ENCODE results near the gene LONRF3. TPM values are rescaled to one million over a fixed set of nuclear protein-coding genes. Genes with fewer than 3 reads are reported as not detected.

LONRF3 gene
- total RNA-seq, 2 donors from 2014 or later = 2.5 to 3.8 TPM

DNA sequence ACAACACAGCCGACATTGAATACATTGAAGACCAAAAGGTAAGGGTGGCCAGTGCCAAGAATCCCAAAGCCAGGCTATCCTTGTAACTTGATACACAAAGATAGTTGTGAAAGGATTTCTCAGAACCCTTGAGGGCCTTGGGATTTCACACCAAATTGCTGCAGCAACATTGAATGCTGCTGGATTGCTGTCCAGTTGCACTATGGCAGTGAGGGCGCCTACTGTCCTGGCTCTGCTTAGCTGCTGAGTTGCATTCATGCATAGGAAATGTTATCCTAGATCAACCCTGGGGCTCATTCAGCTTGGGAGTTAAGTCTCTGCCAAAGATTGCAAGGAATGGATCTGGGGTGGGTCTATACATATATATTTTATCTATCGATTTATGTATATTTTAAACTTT lies 38.7 kb downstream of the LONRF3 start:
- H3K27me3 Mint-ChIP-seq (ENCODE audit: insufficient read depth) = no peaks in the 10 kb centered on the region
- H3K4me1 ChIP-seq (ENCODE audit: control insufficient read depth, insufficient read depth, low read length) = no peaks in the 10 kb centered on the region
- H3K27ac Mint-ChIP-seq = no peak overlapping the region
- H3K36me3 Mint-ChIP-seq (ENCODE audit: low read depth) = peaks cover 27% of the 10 kb centered on the region
- no peak overlapping the region for H3K9ac ChIP-seq (ENCODE audit: extremely low read depth, low read length, poor library complexity, severe bottlenecking)
- no peaks in the 10 kb centered on the region for H3K4me1 Mint-ChIP-seq
- no peak overlapping the region for H3K4me3 ChIP-seq (ENCODE audit: low read length)
- no peak for DNase-seq
- 95 to 100% methylated on average over 1 to 2 of the region's 3 CpGs for WGBS, 2 experiments (ENCODE audit: insufficient coverage in 1 of 2, insufficient read length in 1 of 2)
- H3K27ac ChIP-seq (ENCODE audit: low read depth, low read length) = no peak overlapping the region
- no peaks in the 10 kb centered on the region for H3K27me3 ChIP-seq (ENCODE audit: control insufficient read depth, insufficient read depth, low read length, poor library complexity, severe bottlenecking)
- H3K9me3 ChIP-seq (ENCODE audit: control insufficient read depth, low read length) = no peaks in the 10 kb centered on the region
- H3K9me3 Mint-ChIP-seq = peaks cover 70% of the 10 kb centered on the region
- H3K4me3 Mint-ChIP-seq = no peak overlapping the region
- TF ChIP-seq, protein P1, sequence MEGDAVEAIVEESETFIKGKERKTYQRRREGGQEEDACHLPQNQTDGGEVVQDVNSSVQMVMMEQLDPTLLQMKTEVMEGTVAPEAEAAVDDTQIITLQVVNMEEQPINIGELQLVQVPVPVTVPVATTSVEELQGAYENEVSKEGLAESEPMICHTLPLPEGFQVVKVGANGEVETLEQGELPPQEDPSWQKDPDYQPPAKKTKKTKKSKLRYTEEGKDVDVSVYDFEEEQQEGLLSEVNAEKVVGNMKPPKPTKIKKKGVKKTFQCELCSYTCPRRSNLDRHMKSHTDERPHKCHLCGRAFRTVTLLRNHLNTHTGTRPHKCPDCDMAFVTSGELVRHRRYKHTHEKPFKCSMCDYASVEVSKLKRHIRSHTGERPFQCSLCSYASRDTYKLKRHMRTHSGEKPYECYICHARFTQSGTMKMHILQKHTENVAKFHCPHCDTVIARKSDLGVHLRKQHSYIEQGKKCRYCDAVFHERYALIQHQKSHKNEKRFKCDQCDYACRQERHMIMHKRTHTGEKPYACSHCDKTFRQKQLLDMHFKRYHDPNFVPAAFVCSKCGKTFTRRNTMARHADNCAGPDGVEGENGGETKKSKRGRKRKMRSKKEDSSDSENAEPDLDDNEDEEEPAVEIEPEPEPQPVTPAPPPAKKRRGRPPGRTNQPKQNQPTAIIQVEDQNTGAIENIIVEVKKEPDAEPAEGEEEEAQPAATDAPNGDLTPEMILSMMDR (conservative IDR thresholded peaks at IDR 0.05) = no peak
- no peaks in the 10 kb centered on the region for H3K36me3 ChIP-seq (ENCODE audit: control insufficient read depth, insufficient read depth, low read length)

DNA sequence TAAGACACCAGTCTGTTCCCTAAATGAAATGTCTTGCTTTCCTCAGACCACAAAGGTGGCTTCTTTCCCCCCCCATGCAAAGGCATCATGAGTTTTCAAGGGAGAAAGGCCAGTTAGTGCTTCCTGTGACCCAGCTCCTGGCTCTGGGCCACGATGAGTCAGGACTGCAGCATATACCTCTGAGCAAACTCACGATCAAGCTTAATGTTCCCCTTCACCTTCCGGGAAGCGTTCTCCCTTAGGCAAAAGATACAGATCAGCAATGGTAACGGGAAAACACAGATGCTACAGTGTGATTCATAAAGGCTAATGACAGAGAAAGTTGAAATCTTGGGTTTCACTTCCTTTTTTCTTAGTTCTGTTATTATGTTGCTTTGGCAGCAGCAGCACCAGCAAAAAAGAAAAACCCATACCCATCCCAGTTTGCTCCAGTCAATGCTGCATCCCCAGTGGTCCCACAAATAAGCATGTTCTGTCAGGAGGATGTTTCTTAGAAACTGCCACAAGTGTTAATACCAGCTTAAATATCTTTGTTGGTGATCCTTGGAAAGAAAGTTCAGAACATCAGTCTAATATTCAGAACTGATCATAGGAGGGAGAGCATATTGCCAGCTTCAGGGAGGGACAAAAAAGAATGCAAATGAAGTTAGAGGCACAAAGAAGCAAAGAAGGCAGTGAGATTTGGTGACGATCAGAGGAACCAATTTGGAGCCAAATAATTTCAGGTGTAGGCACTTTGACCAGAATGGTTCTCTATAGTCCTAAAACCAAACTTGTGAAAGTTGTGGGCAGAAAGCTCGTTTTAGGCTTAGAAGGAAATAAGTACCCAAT lies 41.2 kb downstream of the LONRF3 start:
- H3K4me1 Mint-ChIP-seq = no peaks in the 10 kb centered on the region
- no peak overlapping the region for H3K4me3 Mint-ChIP-seq
- no peaks in the 10 kb centered on the region for H3K4me1 ChIP-seq (ENCODE audit: control insufficient read depth, insufficient read depth, low read length)
- 88 to 100% methylated on average over 1 to 7 of the region's 7 CpGs for WGBS, 2 experiments (ENCODE audit: insufficient coverage in 1 of 2, insufficient read length in 1 of 2)
- peaks cover 71% of the 10 kb centered on the region for H3K9me3 Mint-ChIP-seq
- H3K4me3 ChIP-seq (ENCODE audit: low read length) = no peak overlapping the region
- H3K9me3 ChIP-seq (ENCODE audit: control insufficient read depth, low read length) = no peaks in the 10 kb centered on the region
- H3K27ac Mint-ChIP-seq = no peak overlapping the region
- no peaks in the 10 kb centered on the region for H3K36me3 ChIP-seq (ENCODE audit: control insufficient read depth, insufficient read depth, low read length)
- H3K27me3 ChIP-seq (ENCODE audit: control insufficient read depth, insufficient read depth, low read length, poor library complexity, severe bottlenecking) = no peaks in the 10 kb centered on the region
- no peaks in the 10 kb centered on the region for H3K27me3 Mint-ChIP-seq (ENCODE audit: insufficient read depth)
- DNase-seq = no peak
- no peak overlapping the region for H3K9ac ChIP-seq (ENCODE audit: extremely low read depth, low read length, poor library complexity, severe bottlenecking)
- no peak overlapping the region for H3K27ac ChIP-seq (ENCODE audit: low read depth, low read length)
- peaks cover 30% of the 10 kb centered on the region for H3K36me3 Mint-ChIP-seq (ENCODE audit: low read depth)
- TF ChIP-seq, protein P1 (conservative IDR thresholded peaks at IDR 0.05) = no peak

DNA sequence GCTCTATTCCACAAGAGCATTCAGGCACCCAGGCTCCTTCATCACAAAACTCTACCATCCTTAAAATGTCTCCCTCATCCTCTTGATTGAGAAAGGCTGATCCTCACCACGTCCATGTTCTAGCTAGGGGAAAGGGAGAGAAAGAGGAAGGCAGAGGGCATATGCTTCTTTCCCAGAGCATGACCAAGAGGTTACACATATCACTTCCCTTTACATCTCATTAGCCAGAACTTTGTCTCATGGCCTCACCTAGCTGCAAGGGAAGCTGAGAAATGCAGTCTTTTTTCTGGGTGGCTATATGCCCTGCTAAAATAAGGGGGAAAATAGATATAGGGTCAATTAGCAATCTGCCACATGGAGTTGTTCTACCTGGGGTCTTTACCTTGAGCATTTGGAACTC lies 42.7 kb downstream of the LONRF3 start:
- 100% methylated on average over 1 of the region's 1 CpG; no CpG with 5 or more reads in 1 of the 2 experiments for WGBS, 2 experiments (ENCODE audit: insufficient coverage in 1 of 2, insufficient read length in 1 of 2)
- peaks cover 71% of the 10 kb centered on the region for H3K9me3 Mint-ChIP-seq

More for the DNA sequence above, 42.7 kb downstream of the LONRF3 start:
- Mint-ChIP-seq H3K4me3 (no peak overlapping the region), H3K27me3 (ENCODE audit: insufficient read depth) (no peaks in the 10 kb centered on the region), H3K27ac (no peak overlapping the region), H3K4me1 (no peaks in the 10 kb centered on the region), H3K36me3 (ENCODE audit: low read depth) (peaks cover 26% of the 10 kb centered on the region)
- TF ChIP-seq, protein P1 (conservative IDR thresholded peaks at IDR 0.05) = no peak
- Histone ChIP-seq H3K4me1 (ENCODE audit: control insufficient read depth, insufficient read depth, low read length) (no peaks in the 10 kb centered on the region), H3K4me3 (ENCODE audit: low read length) (no peak overlapping the region), H3K27me3 (ENCODE audit: control insufficient read depth, insufficient read depth, low read length, poor library complexity, severe bottlenecking) (no peaks in the 10 kb centered on the region), H3K36me3 (ENCODE audit: control insufficient read depth, insufficient read depth, low read length) (no peaks in the 10 kb centered on the region), H3K9ac (ENCODE audit: extremely low read depth, low read length, poor library complexity, severe bottlenecking) (no peak overlapping the region), H3K9me3 (ENCODE audit: control insufficient read depth, low read length) (no peaks in the 10 kb centered on the region), H3K27ac (ENCODE audit: low read depth, low read length) (no peak overlapping the region)
- no peak for DNase-seq

Data from endodermal cell (in vitro differentiated cells).